ENCODE results near the gene TMEM121B. TPM values are rescaled to one million over a fixed set of nuclear protein-coding genes. Genes with fewer than 3 reads are reported as not detected.

Gene TMEM121B
- total RNA-seq, 4 donors from 2014 or later, result 0.51 to 1.7 (median 0.85) TPM

GRCh38 chr22:17115236-17115635 lies 5.9 kb downstream of the TMEM121B start:
- TF ChIP-seq CTCF (IDR thresholded peaks at IDR 0.05; ENCODE audit: low read depth), result no peak

DNA sequence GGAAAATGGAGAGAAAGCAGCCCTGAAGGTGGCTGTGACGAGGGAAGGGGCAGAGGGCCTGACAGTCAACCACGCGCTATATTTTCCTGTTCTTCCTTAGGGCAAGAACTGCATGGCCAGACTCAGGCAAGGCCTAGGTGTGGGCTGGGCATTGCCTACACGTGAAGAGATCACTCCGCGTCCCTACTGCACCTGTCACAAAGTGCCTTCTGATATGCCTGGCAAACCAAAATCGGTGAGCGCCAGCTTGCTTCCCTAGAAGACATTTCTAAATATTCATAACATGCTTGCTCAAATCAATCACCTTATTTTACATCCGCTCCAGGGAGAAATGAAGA lies 6.3 kb downstream of the TMEM121B start:
- no peak for TF ChIP-seq CTCF (IDR thresholded peaks at IDR 0.05; ENCODE audit: low read depth)

DNA sequence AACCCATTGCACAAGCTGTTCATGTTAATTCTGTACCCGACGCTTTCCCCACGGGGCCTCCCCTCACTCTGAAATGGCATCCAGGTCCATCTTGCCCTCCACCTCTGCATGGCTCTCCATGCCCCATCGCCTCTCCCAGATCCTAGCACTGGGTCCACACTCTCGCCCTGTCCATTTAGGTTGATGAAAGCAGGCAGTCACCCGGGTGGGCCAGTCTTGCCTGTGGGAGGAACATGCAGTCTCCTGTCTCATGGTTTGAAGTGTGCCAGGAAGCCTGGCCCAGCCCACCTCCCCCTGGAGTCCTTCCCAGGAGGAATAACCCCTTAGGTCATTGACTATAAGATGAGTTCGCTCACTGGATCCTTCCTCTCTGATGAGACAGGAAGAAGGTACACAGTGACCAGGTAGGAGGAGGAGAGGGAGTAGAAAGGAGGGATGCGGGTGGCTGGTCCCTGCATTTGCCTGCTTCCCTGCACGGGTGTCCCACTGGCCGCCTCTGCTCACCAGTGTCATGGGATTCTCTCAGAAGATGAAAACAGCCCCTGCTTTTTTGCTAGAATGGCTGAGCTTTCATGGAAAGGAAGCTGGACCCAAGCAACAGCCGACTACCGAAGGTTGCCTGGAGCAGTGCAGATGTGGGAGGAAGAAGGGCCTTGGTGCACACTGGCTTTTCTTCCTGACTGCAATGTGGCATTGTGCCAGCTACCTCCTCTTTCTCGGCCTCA lies 6.8 kb downstream of the TMEM121B start:
- TF ChIP-seq CTCF (IDR thresholded peaks at IDR 0.05; ENCODE audit: low read depth), result no peak

DNA sequence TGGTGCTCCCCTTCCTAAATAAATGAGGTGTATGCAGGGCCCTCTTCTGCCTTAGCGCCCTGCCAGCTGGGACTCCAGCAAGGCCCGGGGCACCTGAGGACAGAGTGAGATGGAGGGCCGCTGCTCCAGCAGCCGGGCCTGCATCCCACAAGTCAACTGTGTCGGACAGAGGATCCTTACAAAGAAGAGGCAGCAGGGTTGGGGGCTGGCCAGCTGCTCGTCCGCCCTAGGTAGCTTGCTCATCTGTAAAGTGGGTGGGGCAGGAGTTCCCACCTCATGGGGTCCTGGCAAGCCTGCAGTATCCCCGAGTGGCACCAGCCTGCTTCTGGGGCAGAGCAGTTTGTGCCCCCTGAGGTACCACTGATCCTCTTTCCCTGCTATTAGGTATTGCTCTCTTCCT lies 7.6 kb downstream of the TMEM121B start:
- TF ChIP-seq CTCF (IDR thresholded peaks at IDR 0.05; ENCODE audit: low read depth), result no peak

DNA sequence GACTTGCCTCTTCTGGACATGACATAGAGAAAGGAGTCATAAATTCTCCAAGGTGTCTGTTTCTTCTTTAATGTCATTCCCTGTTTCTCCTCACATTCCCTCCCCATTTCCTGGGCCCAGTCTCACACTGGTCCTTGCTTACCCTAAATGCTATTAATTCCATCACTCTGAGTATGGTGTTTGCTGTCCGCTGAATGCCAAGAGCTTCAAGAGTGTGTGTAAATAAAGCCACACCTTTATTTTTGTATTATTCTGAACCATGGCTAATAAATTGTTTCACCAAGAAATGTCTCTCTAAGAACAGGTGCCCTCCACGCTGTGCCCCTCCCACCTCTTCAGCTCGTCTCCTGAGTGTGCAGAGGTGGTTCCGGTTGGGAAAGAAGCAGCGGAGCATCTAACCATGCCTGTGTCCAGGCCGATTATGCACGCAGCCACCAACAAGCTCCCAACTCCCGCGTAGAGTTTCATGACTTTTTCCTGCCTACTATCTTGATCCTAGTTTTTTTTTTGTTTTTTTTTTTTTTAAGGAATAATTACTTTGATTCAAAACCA lies 8.6 kb downstream of the TMEM121B start:
- no peak for TF ChIP-seq CTCF (IDR thresholded peaks at IDR 0.05; ENCODE audit: low read depth)

GRCh38 chr22:17110791-17111550 lies 10.2 kb downstream of the TMEM121B start:
- TF ChIP-seq CTCF (IDR thresholded peaks at IDR 0.05; ENCODE audit: low read depth), result no peak

- no peak for TF ChIP-seq CTCF (IDR thresholded peaks at IDR 0.05; ENCODE audit: low read depth)
These were observed 11.2 kb downstream of the TMEM121B start for GRCh38 chr22:17109976-17110375.

Data from subcutaneous adipose tissue (tissue), 4 donors.